ENCODE results near the gene HCN3. TPM values are rescaled to one million over a fixed set of nuclear protein-coding genes. Genes with fewer than 3 reads are reported as not detected.

HCN3 gene
- total RNA-seq, 4 donors from 2014 or later: 2.1 to 3.0 (median 2.5) TPM

GRCh38 chr1:155301342-155301841 lies 24.1 kb downstream of the HCN3 start, which contains the start of gene PKLR:
Gene PKLR, minus strand, starts transcription at chr1:155301438. Its CDS starts 43 bp downstream, at chr1:155301395.
- no peak within 1 kb of the TSS for H3K4me3 ChIP-seq
- H3K27me3 ChIP-seq: peaks cover 0 to 13% (median 0%) of the 10 kb centered on the region in 4 donors
- no peaks in the 10 kb centered on the region for H3K4me1 ChIP-seq
- H3K27ac ChIP-seq: no peak within 1 kb of the TSS
- WGBS, 2 donors: 82 to 92% methylated on average over 5 of the region's 5 CpGs
- no peak for TF ChIP-seq CTCF (IDR thresholded peaks at IDR 0.05)
- TF ChIP-seq POLR2A (IDR thresholded peaks at IDR 0.05): no peak
- no peaks in the 10 kb centered on the region for H3K36me3 ChIP-seq
- intact Hi-C loops (cut with DNase I): no loop called here
- DNase-seq: no peak
- no peaks in the 10 kb centered on the region for H3K9me3 ChIP-seq

GRCh38 chr1:155304558-155305063 lies 27.3 kb downstream of the HCN3 start:
- 77 to 78% methylated on average over 9 of the region's 11 CpGs for WGBS, 2 donors
- H3K9me3 ChIP-seq: no peaks in the 10 kb centered on the region
- peaks cover 2 to 15% (median 6%) of the 10 kb centered on the region in 3 donors for H3K4me1 ChIP-seq
- H3K4me3 ChIP-seq: no peak overlapping the region
- no peaks in the 10 kb centered on the region for H3K36me3 ChIP-seq
- DNase-seq: no peak
- intact Hi-C loops (cut with DNase I): no loop called here
- TF ChIP-seq CTCF (IDR thresholded peaks at IDR 0.05) (no peak), POLR2A (IDR thresholded peaks at IDR 0.05) (no peak)
- no peaks in the 10 kb centered on the region for H3K27me3 ChIP-seq
- no peak overlapping the region for H3K27ac ChIP-seq

- Histone ChIP-seq H3K9me3 (no peaks in the 10 kb centered on the region), H3K4me3 (no peak overlapping the region), H3K4me1 (peaks cover 8 to 28% (median 18%) of the 10 kb centered on the region in 3 donors), H3K36me3 (peaks cover 0 to 7% (median 0%) of the 10 kb centered on the region in 3 donors), H3K27me3 (no peaks in the 10 kb centered on the region), H3K27ac (no peak overlapping the region)
- 42 to 58% methylated on average over 4 to 6 of the region's 7 CpGs for WGBS, 2 donors
- DNase-seq: no peak
- intact Hi-C loops (cut with DNase I): no loop called here
- TF ChIP-seq POLR2A (IDR thresholded peaks at IDR 0.05) (no peak), CTCF (IDR thresholded peaks at IDR 0.05) (no peak)
Observed at GRCh38 chr1:155305881-155306391, 28.7 kb downstream of the HCN3 start.

- Histone ChIP-seq H3K9me3 (no peaks in the 10 kb centered on the region), H3K36me3 (peaks cover 0 to 21% (median 1%) of the 10 kb centered on the region in 3 donors), H3K4me1 (peaks cover 8 to 34% (median 21%) of the 10 kb centered on the region in 3 donors), H3K4me3 (no peak overlapping the region), H3K27me3 (no peaks in the 10 kb centered on the region), H3K27ac (peak overlapping the region in 1 of 4 donors; percentile 97)
- DNase-seq: no peak
- WGBS, 2 donors: 36 to 47% methylated on average over 5 of the region's 6 CpGs
- intact Hi-C loops (cut with DNase I): no loop called here
- no peak for TF ChIP-seq POLR2A (IDR thresholded peaks at IDR 0.05)
- peak in 2 of 6 experiments; percentile 21 to 25 for TF ChIP-seq CTCF (IDR thresholded peaks at IDR 0.05)
Observed at GRCh38 chr1:155307247-155307740, 30.0 kb downstream of the HCN3 start.

Data from esophagus squamous epithelium (tissue), 5 donors.